ENCODE measurements around the gene ABCA9.

GRCh38 chr17:69075823-69076222, 15.1 kb upstream of the ABCA9 start:
- TF ChIP-seq TEAD4 (IDR thresholded peaks at IDR 0.05; ENCODE audit: low read length), result no peak
- no peak for TF ChIP-seq TEAD4 (CRISPR knock-in tag; IDR thresholded peaks at IDR 0.05; ENCODE audit: borderline replicate concordance)
- no peak for TF ChIP-seq RAD21 (CRISPR knock-in tag; conservative IDR thresholded peaks at IDR 0.05 in 1 of 2, IDR thresholded peaks at IDR 0.05 in 1 of 2)
- TF ChIP-seq POLR2A (conservative IDR thresholded peaks at IDR 0.05), result no peak
- TF ChIP-seq EP300 (IDR thresholded peaks at IDR 0.05; ENCODE audit: low read length), result no peak
- TF ChIP-seq CTCF (IDR thresholded peaks at IDR 0.05 in 2 of 3, conservative IDR thresholded peaks at IDR 0.05 in 1 of 3; ENCODE audit: insufficient read depth in 2 of 3, low read depth in 1 of 3, low read length in 3 of 3), result no peak
- TF ChIP-seq E2F6 (IDR thresholded peaks at IDR 0.05; ENCODE audit: borderline replicate concordance in 1 of 2, extremely low read depth in 1 of 2, insufficient read depth in 1 of 2, insufficient read length in 1 of 2, low read depth in 1 of 2, low read length in 1 of 2, poor library complexity in 1 of 2, severe bottlenecking in 1 of 2), result no peak
- no peak for TF ChIP-seq STAT5B (CRISPR knock-in tag; IDR thresholded peaks at IDR 0.05)
